DOHH2 (cell line): ENCODE measurements around the gene ZPBP.
"Not testable (repeated sequence)": the region's sequence is repeated elsewhere in the genome, so short reads cannot be mapped to it uniquely, and the experiment has no call there.

Source experiments
- H3F3A ChIP-seq: fragments of 200-600 bp; sonication (generic), shearing (Covaris generic); 2 replicates; pipeline ENCODE4 v1.6.0; 2016; ENCODE audit warnings: antibody characterized with exemption, mild to moderate bottlenecking; ENCODE audit not compliant: control insufficient read depth, insufficient read depth
- H3K27ac ChIP-seq: fragments of 200-600 bp; sonication (generic); 2 replicates; pipeline ENCODE4 v1.5.1; 2014; ENCODE audit warnings: low read depth, mild to moderate bottlenecking, low read length, moderate library complexity
- H3K27me3 ChIP-seq: fragments of 200-600 bp; sonication (generic); 2 replicates; pipeline ENCODE4 v1.6.1; 2014; ENCODE audit warnings: mild to moderate bottlenecking, low read length, mixed read lengths; ENCODE audit not compliant: control insufficient read depth
- H3K36me3 ChIP-seq: fragments of 200-600 bp; sonication (generic); 2 replicates; pipeline ENCODE4 v1.6.1; 2014; ENCODE audit warnings: mild to moderate bottlenecking, low read length, moderate library complexity, mixed read lengths; ENCODE audit not compliant: control insufficient read depth
- H3K4me1 ChIP-seq: fragments of 200-600 bp; sonication (generic); 2 replicates; pipeline ENCODE4 v1.6.1; 2014; ENCODE audit warnings: mild to moderate bottlenecking, low read length, mixed read lengths; ENCODE audit not compliant: control insufficient read depth
- H3K4me2 ChIP-seq: fragments of 200-600 bp; sonication (generic); 2 replicates; pipeline ENCODE4 v1.6.0; 2014; ENCODE audit warnings: mild to moderate bottlenecking, low read length, moderate library complexity
- H3K4me3 ChIP-seq: fragments of 200-600 bp; sonication (generic); 2 replicates; pipeline ENCODE4 v1.5.1; 2014; ENCODE audit warnings: mild to moderate bottlenecking, low read length, mixed read lengths
- H3K79me2 ChIP-seq: fragments of 200-600 bp; sonication (generic); 2 replicates; pipeline ENCODE4 v1.6.1; 2014; ENCODE audit warnings: mild to moderate bottlenecking, low read length, mixed read lengths; ENCODE audit not compliant: control insufficient read depth
- H3K9me2 ChIP-seq: fragments of 200-600 bp; sonication (generic); replicated peaks from 2 replicates; pipeline ENCODE4 v1.6.1; 2014; ENCODE audit warnings: mild to moderate bottlenecking, low read length, mixed read lengths; ENCODE audit not compliant: control insufficient read depth
- H3K9me3 ChIP-seq: fragments of 200-600 bp; sonication (generic); 2 replicates; pipeline ENCODE4 v1.6.1; 2014; ENCODE audit warnings: antibody characterized with exemption, low read length, mixed read lengths; ENCODE audit not compliant: control insufficient read depth, insufficient read depth
- H4K20me1 ChIP-seq: fragments of 200-600 bp; sonication (generic); 2 replicates; pipeline ENCODE4 v1.6.0; 2014; ENCODE audit warnings: low read depth, mild to moderate bottlenecking, antibody characterized with exemption, low read length, moderate library complexity; ENCODE audit not compliant: control insufficient read depth, insufficient read depth
- EZH2phosphoT487 ChIP-seq: fragments of 200-600 bp; sonication (generic); IDR thresholded peaks from 2 replicates; pipeline ENCODE4 v1.6.1; 2017; ENCODE audit warnings: borderline replicate concordance, mild to moderate bottlenecking, antibody characterized with exemption, low read length, moderate library complexity, mixed read lengths
- TF ChIP-seq, protein P1 (sequence below): fragments of 200-600 bp; sonication (generic); IDR thresholded peaks from one replicate; pipeline ENCODE4 v1.5.1; 2014; ENCODE audit warnings: antibody characterized with exemption, mild to moderate bottlenecking, low read depth, low read length; ENCODE audit not compliant: poor library complexity, severe bottlenecking

Gene ZPBP

DNA sequence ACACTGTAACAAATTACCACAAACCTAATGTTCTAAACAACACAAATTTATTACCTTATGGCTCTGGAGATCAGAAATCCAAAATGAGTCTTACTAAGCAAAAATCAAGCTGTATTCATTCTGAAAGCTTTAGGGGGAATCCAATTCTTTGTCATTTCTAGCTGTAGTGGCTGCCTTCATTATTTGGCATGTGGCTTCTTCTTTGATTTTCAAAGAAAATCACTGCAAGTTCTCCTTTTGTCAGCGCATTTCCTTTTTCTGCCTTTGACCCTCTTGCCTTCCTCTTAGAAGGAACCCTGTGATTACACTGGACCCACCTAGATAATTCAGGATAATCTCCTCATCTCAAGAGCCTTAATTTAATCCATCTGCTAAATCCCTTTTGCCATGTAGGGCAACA is 36.9 kb downstream of the ZPBP start:
- no peaks in the 10 kb centered on the region for H3K4me1 ChIP-seq
- H3K9me3 ChIP-seq: no peaks in the 10 kb centered on the region
- no peak overlapping the region for H3K4me2 ChIP-seq
- H3K27ac ChIP-seq: no peak overlapping the region
- H3F3A ChIP-seq: no peaks in the 10 kb centered on the region
- H3K79me2 ChIP-seq: no peaks in the 10 kb centered on the region
- no peak overlapping the region for H3K4me3 ChIP-seq
- H3K9me2 ChIP-seq: no peaks in the 10 kb centered on the region
- TF ChIP-seq, protein P1, sequence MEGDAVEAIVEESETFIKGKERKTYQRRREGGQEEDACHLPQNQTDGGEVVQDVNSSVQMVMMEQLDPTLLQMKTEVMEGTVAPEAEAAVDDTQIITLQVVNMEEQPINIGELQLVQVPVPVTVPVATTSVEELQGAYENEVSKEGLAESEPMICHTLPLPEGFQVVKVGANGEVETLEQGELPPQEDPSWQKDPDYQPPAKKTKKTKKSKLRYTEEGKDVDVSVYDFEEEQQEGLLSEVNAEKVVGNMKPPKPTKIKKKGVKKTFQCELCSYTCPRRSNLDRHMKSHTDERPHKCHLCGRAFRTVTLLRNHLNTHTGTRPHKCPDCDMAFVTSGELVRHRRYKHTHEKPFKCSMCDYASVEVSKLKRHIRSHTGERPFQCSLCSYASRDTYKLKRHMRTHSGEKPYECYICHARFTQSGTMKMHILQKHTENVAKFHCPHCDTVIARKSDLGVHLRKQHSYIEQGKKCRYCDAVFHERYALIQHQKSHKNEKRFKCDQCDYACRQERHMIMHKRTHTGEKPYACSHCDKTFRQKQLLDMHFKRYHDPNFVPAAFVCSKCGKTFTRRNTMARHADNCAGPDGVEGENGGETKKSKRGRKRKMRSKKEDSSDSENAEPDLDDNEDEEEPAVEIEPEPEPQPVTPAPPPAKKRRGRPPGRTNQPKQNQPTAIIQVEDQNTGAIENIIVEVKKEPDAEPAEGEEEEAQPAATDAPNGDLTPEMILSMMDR: no peak
- TF ChIP-seq EZH2phosphoT487: no peak
- H4K20me1 ChIP-seq: no peaks in the 10 kb centered on the region
- H3K27me3 ChIP-seq: 0 out of 2 replicates have a peak, but pooled peaks cover 5% of the 10 kb centered on the region
- no peaks in the 10 kb centered on the region for H3K36me3 ChIP-seq

DNA sequence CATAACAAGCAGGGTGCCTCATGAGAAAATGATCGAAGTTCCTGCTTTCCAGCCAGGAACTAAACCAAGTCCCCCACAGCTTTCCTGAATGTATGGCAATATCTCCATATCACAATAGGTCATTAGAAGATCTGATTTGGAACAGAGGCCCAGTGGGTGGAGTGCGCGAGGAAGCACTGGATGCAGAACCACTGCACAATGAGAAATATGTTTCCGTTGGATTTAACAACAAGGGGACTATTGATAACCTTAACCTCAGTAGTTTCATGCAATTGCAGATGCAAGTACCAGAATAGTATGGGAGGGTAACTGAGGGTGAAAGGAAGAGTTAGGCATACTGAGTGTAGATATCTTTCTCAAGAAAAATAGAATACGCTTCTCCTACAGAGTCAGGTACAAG is 45.3 kb downstream of the ZPBP start:
- H3K4me1 ChIP-seq: no peaks in the 10 kb centered on the region
- H3K9me2 ChIP-seq: no peaks in the 10 kb centered on the region
- TF ChIP-seq, protein P1: no peak
- TF ChIP-seq EZH2phosphoT487: no peak
- H3K4me2 ChIP-seq: no peak overlapping the region
- no peaks in the 10 kb centered on the region for H3K79me2 ChIP-seq
- H3K9me3 ChIP-seq: no peaks in the 10 kb centered on the region
- no peaks in the 10 kb centered on the region for H4K20me1 ChIP-seq
- H3F3A ChIP-seq: no peaks in the 10 kb centered on the region
- H3K4me3 ChIP-seq: no peak overlapping the region
- no peak overlapping the region for H3K27ac ChIP-seq
- H3K36me3 ChIP-seq: no peaks in the 10 kb centered on the region
- 0 out of 2 replicates have a peak, but pooled peaks cover 2% of the 10 kb centered on the region for H3K27me3 ChIP-seq

GRCh38 chr7:50041165-50041564 is 51.9 kb downstream of the ZPBP start:
- not testable (repeated sequence) for H3K9me2 ChIP-seq, H3K27ac ChIP-seq, H3K4me2 ChIP-seq, H3K79me2 ChIP-seq, H3F3A ChIP-seq, H4K20me1 ChIP-seq, H3K4me1 ChIP-seq, H3K36me3 ChIP-seq, H3K27me3 ChIP-seq, H3K9me3 ChIP-seq, H3K4me3 ChIP-seq

GRCh38 chr7:50037086-50037485 is 56.0 kb downstream of the ZPBP start:
- Histone ChIP-seq H3K27ac (no peak overlapping the region), H3K4me2 (no peak overlapping the region), H3K27me3 (peaks cover 4% of the 10 kb centered on the region; the same call in 1 of the 2 replicates), H4K20me1 (no peaks in the 10 kb centered on the region), H3F3A (no peaks in the 10 kb centered on the region), H3K4me1 (no peaks in the 10 kb centered on the region), H3K9me3 (no peaks in the 10 kb centered on the region), H3K9me2 (no peaks in the 10 kb centered on the region), H3K36me3 (no peaks in the 10 kb centered on the region), H3K4me3 (no peak overlapping the region), H3K79me2 (no peaks in the 10 kb centered on the region)
- TF ChIP-seq, protein P1: no peak
- no peak for TF ChIP-seq EZH2phosphoT487
